ENCODE data around the gene C1GALT1C1L.

The C1GALT1C1L gene

DNA sequence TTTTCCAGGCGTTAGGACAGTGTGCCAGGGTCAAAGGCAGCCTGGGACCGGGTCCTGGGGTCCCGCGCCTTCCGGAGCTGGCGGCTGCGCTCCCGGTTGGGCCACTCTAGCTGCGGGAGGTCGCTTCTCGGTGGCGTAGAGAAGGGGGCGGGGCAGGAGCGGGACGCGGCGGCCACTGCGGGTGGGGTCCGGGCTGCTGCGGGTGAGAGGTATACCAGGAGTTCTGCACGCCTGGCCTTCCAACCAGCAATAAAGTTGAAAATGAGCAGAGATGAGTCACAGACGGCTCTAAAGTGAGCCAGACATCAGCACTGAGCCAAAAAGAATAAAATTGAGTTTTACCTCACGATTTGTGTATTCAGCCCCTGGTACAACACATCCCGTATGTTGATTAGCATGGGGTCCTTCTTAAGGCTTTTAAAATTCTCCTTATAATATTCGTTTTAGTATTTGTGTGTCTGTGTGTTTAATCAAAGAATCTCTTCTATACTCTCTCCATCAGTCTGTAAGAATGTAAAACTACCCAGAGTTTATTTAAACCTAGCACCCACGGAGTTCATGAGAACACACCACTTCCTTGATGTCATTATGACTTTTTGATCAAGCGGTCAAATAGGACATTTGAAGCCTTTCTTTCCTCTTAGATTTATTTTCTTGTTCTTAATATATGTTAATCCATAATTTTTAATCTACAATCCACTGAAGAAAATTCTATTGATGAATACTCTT, at the start of gene C1GALT1C1L:
Gene C1GALT1C1L (minus strand): TSS at position 108 of the 729 bp plus-strand sequence. CDS start 107 bp downstream, at position 1.
- peak within 1 kb of the TSS; percentile 69 to 84 for H3K4me3 ChIP-seq (ENCODE audit: low read depth in 1 of 2, low read length in 2 of 2)
- no peaks in the 10 kb centered on the region for H3K36me3 ChIP-seq (ENCODE audit: control insufficient read depth in 1 of 2, insufficient read depth in 2 of 2, low read length in 2 of 2)
- H3K27ac ChIP-seq (ENCODE audit: low read length): peak within 1 kb of the TSS; percentile 45
- H3K9me3 ChIP-seq (ENCODE audit: control insufficient read depth in 1 of 2, low read length in 2 of 2): no peaks in the 10 kb centered on the region
- H3K27me3 ChIP-seq (ENCODE audit: low read depth, low read length): no peaks in the 10 kb centered on the region
- H3K4me1 ChIP-seq (ENCODE audit: control insufficient read depth in 1 of 2, insufficient read depth in 2 of 2, low read length in 2 of 2): peaks cover 0 to 3% of the 10 kb centered on the region in 2 donors

DNA sequence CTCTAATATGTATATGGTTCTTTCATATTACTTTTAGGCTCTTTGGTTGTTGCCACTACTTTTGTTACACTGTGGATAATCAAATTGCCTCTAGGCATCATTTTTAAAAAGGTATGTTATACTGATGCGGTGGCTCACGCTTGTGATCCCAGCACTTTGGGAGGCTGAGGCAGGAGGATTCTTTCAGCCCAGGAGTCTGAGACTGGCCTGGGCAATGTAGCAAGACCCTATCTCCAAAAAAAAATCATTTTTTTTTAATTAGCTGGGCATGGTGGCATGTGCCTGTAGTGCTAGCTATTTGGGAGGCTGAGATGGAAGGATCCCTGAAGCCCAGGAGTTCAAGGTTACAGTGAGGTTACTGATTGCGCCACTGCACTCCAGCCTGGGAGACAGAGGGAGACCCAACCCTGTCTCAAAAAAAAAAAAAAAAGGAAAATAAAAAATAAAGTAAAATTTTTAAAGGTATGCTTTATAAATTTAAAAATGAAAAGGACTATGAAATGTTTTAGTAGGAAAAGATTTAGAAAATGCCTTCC, 49.5 kb upstream of the C1GALT1C1L start:
- Histone ChIP-seq H3K4me1 (ENCODE audit: control insufficient read depth in 1 of 2, insufficient read depth in 2 of 2, low read length in 2 of 2) (no peaks in the 10 kb centered on the region), H3K36me3 (ENCODE audit: control insufficient read depth in 1 of 2, insufficient read depth in 2 of 2, low read length in 2 of 2) (no peaks in the 10 kb centered on the region), H3K27me3 (ENCODE audit: low read depth, low read length) (no peaks in the 10 kb centered on the region), H3K4me3 (ENCODE audit: low read depth in 1 of 2, low read length in 2 of 2) (no peak overlapping the region), H3K9me3 (ENCODE audit: control insufficient read depth in 1 of 2, low read length in 2 of 2) (no peaks in the 10 kb centered on the region), H3K27ac (ENCODE audit: low read length) (no peak overlapping the region)

DNA sequence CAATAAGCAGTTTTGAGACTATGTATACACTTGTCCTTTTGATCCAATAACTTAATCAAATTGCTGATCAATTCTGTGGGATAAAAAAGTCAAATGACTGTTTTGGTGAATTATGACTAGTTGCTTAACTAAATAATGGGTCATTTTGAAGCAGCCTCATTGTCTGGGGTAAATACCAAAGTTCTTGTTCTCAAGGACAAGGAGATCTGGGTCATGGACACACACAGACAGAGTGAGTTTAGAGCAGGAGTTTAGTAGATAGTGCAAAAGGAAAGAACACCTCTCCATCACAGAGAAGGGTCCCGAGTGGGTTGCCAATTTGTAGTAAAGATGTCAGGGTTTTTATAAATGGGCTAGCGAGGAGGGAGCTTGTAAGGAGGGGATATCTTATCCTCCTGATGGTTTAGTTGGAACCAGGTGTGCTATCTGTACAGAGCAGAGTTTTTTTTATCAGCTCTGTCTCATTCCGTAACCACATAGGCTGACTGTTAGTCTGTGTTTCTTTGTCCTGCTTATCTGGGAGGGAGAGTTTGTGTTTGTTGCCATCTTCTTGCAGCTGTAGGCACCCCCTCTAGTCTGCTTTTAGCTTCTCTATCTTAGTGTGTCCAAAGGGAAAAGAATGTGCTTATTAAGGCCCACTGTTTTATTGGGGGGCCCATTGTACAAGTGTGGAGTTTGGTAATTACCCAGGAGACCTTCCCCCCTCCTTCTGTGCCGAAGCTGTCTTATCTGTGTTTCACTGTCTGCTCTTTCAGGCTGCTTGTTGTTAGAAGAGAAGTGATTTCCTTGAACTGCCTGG, 48.7 kb upstream of the C1GALT1C1L start:
- no peaks in the 10 kb centered on the region for H3K4me1 ChIP-seq (ENCODE audit: control insufficient read depth in 1 of 2, insufficient read depth in 2 of 2, low read length in 2 of 2)
- H3K9me3 ChIP-seq (ENCODE audit: control insufficient read depth in 1 of 2, low read length in 2 of 2): no peaks in the 10 kb centered on the region
- no peak overlapping the region for H3K4me3 ChIP-seq (ENCODE audit: low read depth in 1 of 2, low read length in 2 of 2)
- no peak overlapping the region for H3K27ac ChIP-seq (ENCODE audit: low read length)
- no peaks in the 10 kb centered on the region for H3K27me3 ChIP-seq (ENCODE audit: low read depth, low read length)
- H3K36me3 ChIP-seq (ENCODE audit: control insufficient read depth in 1 of 2, insufficient read depth in 2 of 2, low read length in 2 of 2): no peaks in the 10 kb centered on the region

DNA sequence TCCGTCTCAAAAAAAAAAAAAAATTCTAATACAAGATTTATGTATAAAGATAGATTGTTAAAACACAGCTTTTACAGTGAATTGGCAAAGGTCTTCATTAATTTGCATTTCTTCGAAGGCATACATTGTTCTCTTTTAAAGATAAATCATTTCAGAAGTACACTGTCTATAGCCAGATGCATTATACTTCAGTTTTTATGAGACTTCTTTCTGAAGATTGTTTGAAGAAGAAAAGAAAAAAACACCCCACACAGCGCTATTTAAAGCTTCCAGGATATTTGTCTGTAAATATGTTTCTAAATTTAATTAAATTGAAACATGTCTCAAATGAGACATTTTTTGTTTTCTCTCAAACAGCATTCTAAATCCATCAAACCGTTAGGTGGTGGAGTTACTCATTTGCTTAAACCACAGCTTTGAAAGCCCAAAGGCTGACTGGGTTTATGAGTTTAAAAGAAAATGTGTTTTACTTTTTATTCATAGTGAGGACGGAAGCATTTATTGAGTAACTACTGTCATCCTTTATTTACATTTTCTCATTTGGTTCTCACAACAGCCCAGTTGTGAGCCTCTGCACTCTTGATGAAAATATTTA, 42.4 kb upstream of the C1GALT1C1L start:
- H3K27me3 ChIP-seq (ENCODE audit: low read depth, low read length): no peaks in the 10 kb centered on the region
- no peaks in the 10 kb centered on the region for H3K4me1 ChIP-seq (ENCODE audit: control insufficient read depth in 1 of 2, insufficient read depth in 2 of 2, low read length in 2 of 2)
- no peak overlapping the region for H3K27ac ChIP-seq (ENCODE audit: low read length)

DNA sequence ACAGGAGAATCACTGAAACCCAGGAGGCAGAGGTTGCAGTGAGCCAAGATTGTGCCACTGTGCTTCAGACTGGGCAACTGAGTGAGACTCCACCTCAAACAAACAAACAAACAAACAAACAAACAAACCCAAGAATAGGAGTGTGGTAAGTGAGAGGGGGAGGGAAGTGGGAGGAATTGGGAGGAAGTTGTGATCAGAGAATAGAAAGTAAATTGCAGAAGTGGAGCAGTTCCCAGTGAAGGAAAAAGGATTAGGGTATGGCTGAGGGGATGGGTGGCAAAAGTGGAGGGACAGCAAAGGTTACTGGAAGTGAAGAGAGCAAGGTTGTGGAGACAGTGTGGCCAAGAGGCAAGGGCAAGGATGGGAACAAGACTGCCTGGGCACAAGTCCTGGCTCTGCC, 41.1 kb upstream of the C1GALT1C1L start:
- Histone ChIP-seq H3K36me3 (ENCODE audit: control insufficient read depth in 1 of 2, insufficient read depth in 2 of 2, low read length in 2 of 2) (no peaks in the 10 kb centered on the region), H3K27me3 (ENCODE audit: low read depth, low read length) (no peaks in the 10 kb centered on the region), H3K27ac (ENCODE audit: low read length) (no peak overlapping the region), H3K4me1 (ENCODE audit: control insufficient read depth in 1 of 2, insufficient read depth in 2 of 2, low read length in 2 of 2) (no peaks in the 10 kb centered on the region), H3K9me3 (ENCODE audit: control insufficient read depth in 1 of 2, low read length in 2 of 2) (no peaks in the 10 kb centered on the region), H3K4me3 (ENCODE audit: low read depth in 1 of 2, low read length in 2 of 2) (no peak overlapping the region)

More for the DNA sequence above, 42.4 kb upstream of the C1GALT1C1L start:
- Histone ChIP-seq H3K4me3 (ENCODE audit: low read depth in 1 of 2, low read length in 2 of 2) (no peak overlapping the region), H3K36me3 (ENCODE audit: control insufficient read depth in 1 of 2, insufficient read depth in 2 of 2, low read length in 2 of 2) (no peaks in the 10 kb centered on the region), H3K9me3 (ENCODE audit: control insufficient read depth in 1 of 2, low read length in 2 of 2) (no peaks in the 10 kb centered on the region)

DNA sequence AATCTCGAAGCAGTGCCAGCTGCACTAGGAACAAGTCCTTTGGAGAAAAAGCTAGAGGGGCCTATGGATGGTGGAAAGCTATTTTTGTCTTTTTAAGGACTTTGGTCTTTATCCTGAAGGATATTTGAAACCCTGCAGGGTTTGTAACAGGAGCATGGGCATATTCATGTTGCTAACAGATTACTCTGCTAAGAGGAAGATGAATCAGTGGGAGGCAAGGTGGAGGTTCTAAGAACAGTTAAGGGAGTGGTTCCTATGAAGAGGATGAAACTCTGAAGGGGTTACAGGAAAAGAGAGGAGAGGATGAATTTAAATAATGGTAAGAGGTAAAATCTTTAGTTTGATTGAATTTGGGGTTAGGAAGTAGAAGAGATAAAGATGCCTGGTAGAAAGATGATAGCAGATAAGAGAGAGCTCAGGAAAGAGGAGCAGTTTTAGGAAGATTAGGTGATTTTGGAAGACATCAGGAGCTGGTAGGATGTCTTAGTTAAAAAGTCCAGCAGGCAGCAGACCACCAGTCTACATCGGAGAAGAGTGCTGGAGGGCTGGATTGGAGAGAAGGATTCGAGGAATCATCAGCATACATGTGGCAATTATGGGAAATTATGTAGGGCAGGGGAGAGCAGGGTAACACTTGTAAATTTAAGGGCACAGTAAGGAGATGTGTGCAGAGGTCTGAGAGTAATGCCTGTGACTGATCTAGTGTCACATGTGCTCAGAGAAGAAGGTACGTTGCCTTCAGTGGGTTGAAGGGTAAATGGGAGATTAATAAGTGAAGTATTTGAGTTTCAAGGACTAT, 39.3 kb upstream of the C1GALT1C1L start:
- no peaks in the 10 kb centered on the region for H3K9me3 ChIP-seq (ENCODE audit: control insufficient read depth in 1 of 2, low read length in 2 of 2)
- no peaks in the 10 kb centered on the region for H3K27me3 ChIP-seq (ENCODE audit: low read depth, low read length)
- no peaks in the 10 kb centered on the region for H3K4me1 ChIP-seq (ENCODE audit: control insufficient read depth in 1 of 2, insufficient read depth in 2 of 2, low read length in 2 of 2)

DNA sequence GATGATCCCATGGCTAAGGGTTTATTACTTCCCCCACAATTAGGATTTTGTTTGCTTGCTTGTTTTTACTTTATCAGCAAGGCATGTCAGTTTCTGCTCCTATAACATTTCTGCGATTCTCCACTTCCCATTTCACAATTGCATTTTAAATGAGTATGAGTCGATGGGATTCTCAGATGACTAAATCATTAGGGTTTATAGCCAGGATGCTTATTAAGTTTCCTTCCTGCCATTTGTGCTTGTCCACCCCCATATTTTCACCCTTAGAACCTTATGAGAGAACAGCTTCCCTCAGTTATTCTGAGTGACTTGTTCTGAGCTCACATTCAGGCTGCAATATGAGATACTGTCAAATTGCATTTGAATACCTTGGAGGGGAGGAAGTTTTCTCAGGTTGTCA, 37.9 kb upstream of the C1GALT1C1L start:
- Histone ChIP-seq H3K4me1 (ENCODE audit: control insufficient read depth in 1 of 2, insufficient read depth in 2 of 2, low read length in 2 of 2) (no peaks in the 10 kb centered on the region), H3K9me3 (ENCODE audit: control insufficient read depth in 1 of 2, low read length in 2 of 2) (no peaks in the 10 kb centered on the region), H3K4me3 (ENCODE audit: low read depth in 1 of 2, low read length in 2 of 2) (no peak overlapping the region), H3K36me3 (ENCODE audit: control insufficient read depth in 1 of 2, insufficient read depth in 2 of 2, low read length in 2 of 2) (no peaks in the 10 kb centered on the region), H3K27ac (ENCODE audit: low read length) (no peak overlapping the region), H3K27me3 (ENCODE audit: low read depth, low read length) (no peaks in the 10 kb centered on the region)

More for the DNA sequence above, 39.3 kb upstream of the C1GALT1C1L start:
- H3K27ac ChIP-seq (ENCODE audit: low read length): no peak overlapping the region
- no peak overlapping the region for H3K4me3 ChIP-seq (ENCODE audit: low read depth in 1 of 2, low read length in 2 of 2)
- H3K36me3 ChIP-seq (ENCODE audit: control insufficient read depth in 1 of 2, insufficient read depth in 2 of 2, low read length in 2 of 2): no peaks in the 10 kb centered on the region

DNA sequence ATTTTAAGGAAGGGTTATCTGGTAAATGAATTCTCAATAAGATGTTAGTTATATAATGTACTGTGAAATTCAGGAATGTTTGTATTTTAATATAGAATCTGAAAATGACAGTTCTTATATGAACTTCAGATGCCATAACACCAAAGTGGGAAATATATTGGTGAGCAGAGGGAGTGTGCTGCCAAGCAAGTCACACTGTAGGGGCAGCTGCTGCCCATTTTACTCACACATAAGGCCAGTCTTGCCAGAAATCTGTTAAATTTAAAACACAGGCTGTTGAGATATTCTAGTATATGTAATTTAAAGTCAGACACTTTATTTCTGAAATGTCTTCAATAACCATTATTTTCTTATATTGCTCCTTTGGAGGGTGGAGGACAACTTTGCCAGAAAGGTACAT, 34.6 kb upstream of the C1GALT1C1L start:
- Histone ChIP-seq H3K4me1 (ENCODE audit: control insufficient read depth in 1 of 2, insufficient read depth in 2 of 2, low read length in 2 of 2) (no peaks in the 10 kb centered on the region), H3K27ac (ENCODE audit: low read length) (no peak overlapping the region), H3K36me3 (ENCODE audit: control insufficient read depth in 1 of 2, insufficient read depth in 2 of 2, low read length in 2 of 2) (no peaks in the 10 kb centered on the region), H3K27me3 (ENCODE audit: low read depth, low read length) (no peaks in the 10 kb centered on the region), H3K4me3 (ENCODE audit: low read depth in 1 of 2, low read length in 2 of 2) (no peak overlapping the region), H3K9me3 (ENCODE audit: control insufficient read depth in 1 of 2, low read length in 2 of 2) (no peaks in the 10 kb centered on the region)

DNA sequence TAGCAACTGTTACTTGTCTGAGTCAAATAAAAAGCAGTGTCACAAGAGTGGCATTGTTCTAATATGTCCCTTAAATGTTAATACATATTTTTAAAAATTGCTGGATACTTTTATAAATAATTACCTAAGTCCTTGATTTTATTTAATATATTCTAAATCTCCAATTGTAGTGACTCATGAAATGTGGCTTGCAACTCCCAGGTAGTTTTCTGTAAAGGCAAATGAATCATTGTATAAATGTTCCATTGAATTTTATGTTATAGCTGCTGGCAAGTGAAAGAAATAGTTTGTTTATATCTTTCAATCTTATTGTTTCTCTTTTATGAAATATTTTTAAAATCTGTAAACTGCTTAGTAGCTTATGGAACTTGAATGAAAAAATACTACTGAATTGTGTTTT, 32.7 kb upstream of the C1GALT1C1L start:
- Histone ChIP-seq H3K27ac (ENCODE audit: low read length) (no peak overlapping the region), H3K4me1 (ENCODE audit: control insufficient read depth in 1 of 2, insufficient read depth in 2 of 2, low read length in 2 of 2) (no peaks in the 10 kb centered on the region), H3K36me3 (ENCODE audit: control insufficient read depth in 1 of 2, insufficient read depth in 2 of 2, low read length in 2 of 2) (no peaks in the 10 kb centered on the region), H3K4me3 (ENCODE audit: low read depth in 1 of 2, low read length in 2 of 2) (no peak overlapping the region), H3K27me3 (ENCODE audit: low read depth, low read length) (no peaks in the 10 kb centered on the region), H3K9me3 (ENCODE audit: control insufficient read depth in 1 of 2, low read length in 2 of 2) (no peaks in the 10 kb centered on the region)

DNA sequence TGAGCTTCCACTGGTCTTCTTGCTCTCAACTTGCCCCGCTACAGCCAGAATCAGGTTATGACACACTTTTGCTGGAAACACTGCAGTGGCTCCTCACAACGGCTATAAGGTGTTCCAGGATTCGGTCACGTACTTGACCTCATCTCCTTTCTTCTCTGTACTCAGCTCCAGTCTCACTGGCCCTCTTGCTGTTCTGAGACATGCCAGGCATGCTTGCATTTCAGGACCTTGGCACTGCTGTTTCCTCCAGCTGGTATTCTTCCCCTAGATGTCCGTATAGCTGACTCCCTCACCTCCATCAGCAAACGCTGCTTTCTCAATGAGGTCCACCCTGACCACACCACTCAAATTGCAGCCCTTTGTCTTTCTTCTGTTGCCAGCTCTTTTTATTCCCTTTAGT, 31.9 kb upstream of the C1GALT1C1L start:
- Histone ChIP-seq H3K4me1 (ENCODE audit: control insufficient read depth in 1 of 2, insufficient read depth in 2 of 2, low read length in 2 of 2) (no peaks in the 10 kb centered on the region), H3K27me3 (ENCODE audit: low read depth, low read length) (no peaks in the 10 kb centered on the region), H3K27ac (ENCODE audit: low read length) (no peak overlapping the region), H3K36me3 (ENCODE audit: control insufficient read depth in 1 of 2, insufficient read depth in 2 of 2, low read length in 2 of 2) (no peaks in the 10 kb centered on the region), H3K9me3 (ENCODE audit: control insufficient read depth in 1 of 2, low read length in 2 of 2) (no peaks in the 10 kb centered on the region), H3K4me3 (ENCODE audit: low read depth in 1 of 2, low read length in 2 of 2) (no peak overlapping the region)
